Breast epithelium (tissue), 4 donors: ENCODE measurements around the gene ZNF718. TPM values are rescaled to one million over a fixed set of nuclear protein-coding genes. Genes with fewer than 3 reads are reported as not detected.
"Not testable (repeated sequence)": the region's sequence is repeated elsewhere in the genome, so short reads cannot be mapped to it uniquely, and the experiment has no call there.

Experiments
- DNase-seq, 2 donors: peaks; one replicate each; pipeline ENCODE4 v3.0.0-alpha.2; 2019; ENCODE audit warnings: low spot score in 2 of 2
- H3K27ac ChIP-seq, 2 donors: fragments of 200-600 bp; sonication (generic) in 1 of 2; one replicate each; pipeline ENCODE4 v1.5.1; 2016 to 2019; ENCODE audit warnings: mild to moderate bottlenecking in 1 of 2
- H3K27me3 ChIP-seq, 2 donors: fragments of 200-600 bp; sonication (generic) in 1 of 2; one replicate each; pipeline versions ENCODE4 v1.5.1 to v1.6.0; 2017 to 2019; ENCODE audit warnings: control low read depth in 1 of 2, mild to moderate bottlenecking in 1 of 2
- H3K36me3 ChIP-seq: fragments of 200-600 bp; one replicate; pipeline ENCODE4 v1.5.1; 2019
- H3K4me1 ChIP-seq, 2 donors: fragments of 200-600 bp; sonication (generic); one replicate each; pipeline ENCODE4 v1.5.1; 2016 to 2019; ENCODE audit warnings: control low read depth in 1 of 2
- H3K4me3 ChIP-seq, 3 donors: fragments of 200-600 bp; sonication (generic); 1 replicate in 2 of 3; 2 replicates in 1 of 3; pipeline ENCODE4 v1.5.1; 2016 to 2019; ENCODE audit warnings: mild to moderate bottlenecking in 3 of 3, moderate library complexity in 2 of 3
- H3K9me3 ChIP-seq, 2 donors: fragments of 200-600 bp; sonication (generic) in 1 of 2; one replicate each; pipeline ENCODE4 v1.5.1; 2016 to 2019; ENCODE audit warnings: control low read depth in 1 of 2
- CTCF ChIP-seq, 3 donors: fragments of 450-650 bp; IDR thresholded peaks; one replicate each; pipeline ENCODE4 v1.5.1; 2016 to 2017; ENCODE audit warnings: antibody characterized with exemption in 3 of 3, mild to moderate bottlenecking in 3 of 3, moderate library complexity in 3 of 3
- POLR2A ChIP-seq: fragments of 450-650 bp; IDR thresholded peaks from one replicate; pipeline ENCODE4 v1.6.1; 2016; ENCODE audit warnings: antibody characterized with exemption, mild to moderate bottlenecking, moderate library complexity
- POLR2AphosphoS5 ChIP-seq, 3 donors: sonication (generic); formaldehyde crosslinking; IDR thresholded peaks; one replicate each; pipeline ENCODE4 v1.6.1; 2017; ENCODE audit warnings: antibody characterized with exemption in 3 of 3
- intact Hi-C: fragments of 100-400 bp; cut with DNase I; formaldehyde crosslinking; loops from one replicate; pipeline ENCODE4 v1.15.1; 2023; ENCODE audit warnings: low total_unique reads
- total RNA-seq, 3 donors: library from RNA; depleted of rRNA; stranded (reverse); fragments of >200 nt; gene quantifications; one replicate each; pipeline ENCODE4 v1.1.0, GENCODE V29; 2016

Gene ZNF718
- total RNA-seq = 10 to 100 TPM in 2 of 3 donors, 1 to 10 TPM in 1; 4.6 to 13.4 (median 12.7) TPM

DNA sequence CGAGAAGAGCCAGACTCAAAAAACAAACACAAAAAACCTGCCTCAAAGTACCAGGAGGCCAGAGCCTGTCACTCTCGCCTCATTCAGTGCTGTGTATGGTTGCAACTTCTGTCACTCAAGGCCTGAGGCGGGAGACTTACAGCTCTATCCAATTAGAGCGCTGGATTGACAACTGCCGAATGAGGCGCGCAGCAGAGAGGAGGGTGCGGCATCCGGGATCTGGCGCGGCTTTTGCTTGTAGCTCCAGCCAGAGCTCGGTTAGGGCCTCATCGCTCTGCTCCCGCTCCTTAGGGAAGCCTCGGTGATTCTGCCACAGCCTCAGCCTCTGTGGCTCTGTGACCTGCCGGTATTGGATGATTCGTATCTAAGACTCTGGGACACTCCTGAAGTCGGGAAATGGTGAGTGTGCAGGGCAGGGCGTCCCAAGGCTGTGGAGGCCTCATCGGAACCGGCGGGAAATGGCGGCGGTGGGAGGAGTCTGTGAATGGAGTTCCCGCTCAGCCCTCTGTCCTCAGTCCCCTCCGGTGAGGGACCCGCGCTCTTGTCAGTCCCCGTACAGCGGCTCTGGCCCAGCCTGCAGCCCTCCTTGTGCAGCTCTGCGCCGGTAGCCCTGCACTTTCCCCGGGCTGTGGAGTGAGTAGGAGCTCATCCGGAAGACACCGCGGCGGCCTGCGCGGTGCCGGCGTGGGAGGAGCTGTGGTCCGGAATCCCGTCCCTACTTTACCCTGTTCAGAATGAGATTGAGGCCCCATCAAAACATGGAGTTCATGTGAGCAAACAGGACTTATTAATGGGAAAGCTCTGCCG is at the start of gene ZNF718:
Gene ZNF718, plus strand, starts transcription at position 227 of the 807 bp plus-strand sequence. Its CDS starts 170 bp downstream, at position 397.
- H3K9me3 ChIP-seq = peaks cover 0 to 14% of the 10 kb centered on the region in 2 donors
- H3K4me3 ChIP-seq = peak within 1 kb of the TSS; percentile 72 to 91 (median 73)
- TF ChIP-seq CTCF (IDR thresholded peaks at IDR 0.05) = no peak
- TF ChIP-seq POLR2AphosphoS5 (IDR thresholded peaks at IDR 0.05) = peak; percentile 74 to 89 (median 81)
- peak; percentile 59 for TF ChIP-seq POLR2A
- peak within 1 kb of the TSS; percentile 86 to 89 for H3K27ac ChIP-seq
- peak; percentile 95 for DNase-seq
- intact Hi-C loops = no loop called here
- no peaks in the 10 kb centered on the region for H3K36me3 ChIP-seq
- H3K4me1 ChIP-seq = no peaks in the 10 kb centered on the region
- H3K27me3 ChIP-seq = no peaks in the 10 kb centered on the region

- Histone ChIP-seq H3K36me3 (peaks cover 4% of the 10 kb centered on the region), H3K9me3 (peaks cover 70 to 100% of the 10 kb centered on the region in 2 donors), H3K4me3 (no peak overlapping the region), H3K27ac (no peak overlapping the region), H3K27me3 (no peaks in the 10 kb centered on the region), H3K4me1 (no peaks in the 10 kb centered on the region)
- TF ChIP-seq POLR2AphosphoS5 (IDR thresholded peaks at IDR 0.05) = no peak
- TF ChIP-seq CTCF (IDR thresholded peaks at IDR 0.05) = no peak
- TF ChIP-seq POLR2A = no peak
- no peak for DNase-seq
- intact Hi-C loops = no loop called here
Observed at GRCh38 chr4:85951-86350, 38.4 kb upstream of the ZNF718 start.

DNA sequence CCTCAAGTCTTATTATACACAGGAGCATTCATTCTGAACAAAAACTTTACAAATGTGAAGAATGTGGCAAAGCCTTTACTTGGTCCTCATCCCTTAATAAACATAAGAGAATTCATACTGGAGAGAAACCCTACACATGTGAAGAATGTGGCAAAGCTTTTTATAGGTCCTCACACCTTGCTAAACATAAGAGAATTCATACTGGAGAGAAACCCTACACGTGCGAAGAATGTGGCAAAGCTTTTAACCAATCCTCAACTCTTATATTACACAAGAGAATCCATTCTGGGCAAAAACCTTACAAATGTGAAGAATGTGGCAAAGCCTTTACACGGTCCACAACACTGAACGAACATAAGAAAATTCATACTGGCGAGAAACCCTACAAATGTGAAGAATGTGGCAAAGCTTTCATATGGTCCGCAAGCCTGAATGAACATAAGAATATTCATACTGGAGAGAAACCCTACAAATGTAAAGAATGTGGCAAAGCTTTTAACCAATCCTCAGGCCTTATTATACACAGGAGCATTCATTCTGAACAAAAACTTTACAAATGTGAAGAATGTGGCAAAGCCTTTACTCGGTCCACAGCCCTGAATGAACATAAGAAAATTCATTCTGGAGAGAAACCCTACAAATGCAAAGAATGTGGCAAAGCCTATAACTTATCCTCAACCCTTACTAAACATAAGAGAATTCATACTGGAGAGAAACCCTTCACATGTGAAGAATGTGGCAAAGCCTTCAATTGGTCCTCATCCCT is 37.6 kb upstream of the ZNF718 start:
- H3K36me3 ChIP-seq, intact Hi-C loops, DNase-seq, H3K27ac ChIP-seq, H3K27me3 ChIP-seq, H3K4me1 ChIP-seq: not testable (repeated sequence)
- peak overlapping the region in 1 of 3 donors; percentile 3 for H3K4me3 ChIP-seq
- H3K9me3 ChIP-seq = peaks cover 70 to 100% of the 10 kb centered on the region in 2 donors

- no peak for TF ChIP-seq CTCF (IDR thresholded peaks at IDR 0.05)
- no peak for TF ChIP-seq POLR2A
- no peak for TF ChIP-seq POLR2AphosphoS5 (IDR thresholded peaks at IDR 0.05)
- Histone ChIP-seq H3K9me3 (peaks cover 84 to 97% of the 10 kb centered on the region in 2 donors), H3K4me3 (no peak overlapping the region)
Observed at GRCh38 chr4:98386-98785, 25.9 kb upstream of the ZNF718 start.

GRCh38 chr4:99863-100262 is 24.4 kb upstream of the ZNF718 start:
- Histone ChIP-seq H3K4me1 (no peaks in the 10 kb centered on the region), H3K9me3 (peaks cover 69 to 83% of the 10 kb centered on the region in 2 donors), H3K4me3 (no peak overlapping the region), H3K36me3 (no peaks in the 10 kb centered on the region), H3K27me3 (no peaks in the 10 kb centered on the region), H3K27ac (no peak overlapping the region)
- intact Hi-C loops = no loop called here
- no peak for DNase-seq
- TF ChIP-seq POLR2A = no peak

More at GRCh38 chr4:98386-98785, 25.9 kb upstream of the ZNF718 start:
- no peak overlapping the region for H3K27ac ChIP-seq
- intact Hi-C loops = no loop called here
- no peaks in the 10 kb centered on the region for H3K4me1 ChIP-seq
- no peaks in the 10 kb centered on the region for H3K27me3 ChIP-seq
- DNase-seq = no peak
- no peaks in the 10 kb centered on the region for H3K36me3 ChIP-seq

- intact Hi-C loops = no loop called here
- Histone ChIP-seq H3K9me3 (peaks cover 34 to 38% of the 10 kb centered on the region in 2 donors), H3K27ac (no peak overlapping the region), H3K4me3 (peak overlapping the region in 2 of 3 donors; percentile 32 to 62), H3K36me3 (no peaks in the 10 kb centered on the region), H3K4me1 (no peaks in the 10 kb centered on the region), H3K27me3 (peaks cover 0 to 50% of the 10 kb centered on the region in 2 donors)
- no peak for DNase-seq
- TF ChIP-seq CTCF (IDR thresholded peaks at IDR 0.05) (no peak), POLR2A (no peak), POLR2AphosphoS5 (IDR thresholded peaks at IDR 0.05) (no peak)
Observed at GRCh38 chr4:107083-107443, 17.2 kb upstream of the ZNF718 start.
